GM06990 (cell line): Measurements from ENCODE around the gene CNDP2.

Source experiments
- DNase-seq: peaks from one replicate; pipeline ENCODE4 v3.0.0-alpha.2; 2011; ENCODE audit not compliant: insufficient read length; ENCODE audit errors: extremely low read depth
- H3K27me3 ChIP-seq: replicated peaks from 2 replicates; pipeline ENCODE4 v1.6.0; 2011; ENCODE audit warnings: low read length; ENCODE audit not compliant: control insufficient read depth, insufficient read depth
- H3K36me3 ChIP-seq: 2 replicates; pipeline ENCODE4 v1.5.1; 2011; ENCODE audit warnings: low read length; ENCODE audit not compliant: control insufficient read depth, insufficient read depth
- H3K4me3 ChIP-seq: replicated peaks from 2 replicates; pipeline ENCODE4 v1.5.1; 2011; ENCODE audit warnings: low read depth, mild to moderate bottlenecking, control low read depth, low read length
- TF ChIP-seq, protein P1 (sequence below): IDR thresholded peaks from 2 replicates; pipeline ENCODE4 v1.5.1; 2011; ENCODE audit warnings: low read length, control low read depth, mild to moderate bottlenecking, inconsistent platforms; ENCODE audit not compliant: insufficient read depth, poor library complexity, severe bottlenecking

Gene CNDP2

DNA sequence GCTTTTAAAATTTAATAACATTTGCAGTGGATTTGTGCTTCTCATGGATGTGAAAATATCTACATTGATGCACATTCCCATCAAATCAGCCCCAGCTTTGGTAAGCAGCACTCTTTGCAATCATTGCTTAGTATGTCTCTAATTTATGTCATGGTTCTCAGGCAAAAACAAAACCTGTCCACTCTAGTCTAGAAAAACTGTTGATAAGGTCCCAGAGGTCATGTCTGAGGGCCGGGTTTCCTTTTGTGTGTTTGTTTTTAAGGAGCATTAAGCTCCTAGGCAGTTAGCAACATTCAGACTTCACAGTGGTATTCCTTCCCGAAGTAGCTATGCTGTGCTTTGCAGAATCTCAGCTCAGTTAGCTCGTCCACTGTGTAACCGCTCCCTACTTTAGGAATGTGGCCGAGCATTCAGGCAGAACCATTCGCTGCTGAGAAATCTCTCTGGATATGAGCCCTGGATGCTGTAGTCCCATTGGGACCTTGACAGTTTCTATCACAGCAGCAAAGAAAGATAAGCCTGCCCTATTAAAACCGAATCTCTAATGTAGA is 43.1 kb upstream of the CNDP2 start:
- H3K27me3 ChIP-seq = no peaks in the 10 kb centered on the region; the same call in 1 of the 2 replicates
- TF ChIP-seq, protein P1, sequence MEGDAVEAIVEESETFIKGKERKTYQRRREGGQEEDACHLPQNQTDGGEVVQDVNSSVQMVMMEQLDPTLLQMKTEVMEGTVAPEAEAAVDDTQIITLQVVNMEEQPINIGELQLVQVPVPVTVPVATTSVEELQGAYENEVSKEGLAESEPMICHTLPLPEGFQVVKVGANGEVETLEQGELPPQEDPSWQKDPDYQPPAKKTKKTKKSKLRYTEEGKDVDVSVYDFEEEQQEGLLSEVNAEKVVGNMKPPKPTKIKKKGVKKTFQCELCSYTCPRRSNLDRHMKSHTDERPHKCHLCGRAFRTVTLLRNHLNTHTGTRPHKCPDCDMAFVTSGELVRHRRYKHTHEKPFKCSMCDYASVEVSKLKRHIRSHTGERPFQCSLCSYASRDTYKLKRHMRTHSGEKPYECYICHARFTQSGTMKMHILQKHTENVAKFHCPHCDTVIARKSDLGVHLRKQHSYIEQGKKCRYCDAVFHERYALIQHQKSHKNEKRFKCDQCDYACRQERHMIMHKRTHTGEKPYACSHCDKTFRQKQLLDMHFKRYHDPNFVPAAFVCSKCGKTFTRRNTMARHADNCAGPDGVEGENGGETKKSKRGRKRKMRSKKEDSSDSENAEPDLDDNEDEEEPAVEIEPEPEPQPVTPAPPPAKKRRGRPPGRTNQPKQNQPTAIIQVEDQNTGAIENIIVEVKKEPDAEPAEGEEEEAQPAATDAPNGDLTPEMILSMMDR = no peak
- no peaks in the 10 kb centered on the region for H3K36me3 ChIP-seq
- no peak for DNase-seq
- no peak overlapping the region for H3K4me3 ChIP-seq

DNA sequence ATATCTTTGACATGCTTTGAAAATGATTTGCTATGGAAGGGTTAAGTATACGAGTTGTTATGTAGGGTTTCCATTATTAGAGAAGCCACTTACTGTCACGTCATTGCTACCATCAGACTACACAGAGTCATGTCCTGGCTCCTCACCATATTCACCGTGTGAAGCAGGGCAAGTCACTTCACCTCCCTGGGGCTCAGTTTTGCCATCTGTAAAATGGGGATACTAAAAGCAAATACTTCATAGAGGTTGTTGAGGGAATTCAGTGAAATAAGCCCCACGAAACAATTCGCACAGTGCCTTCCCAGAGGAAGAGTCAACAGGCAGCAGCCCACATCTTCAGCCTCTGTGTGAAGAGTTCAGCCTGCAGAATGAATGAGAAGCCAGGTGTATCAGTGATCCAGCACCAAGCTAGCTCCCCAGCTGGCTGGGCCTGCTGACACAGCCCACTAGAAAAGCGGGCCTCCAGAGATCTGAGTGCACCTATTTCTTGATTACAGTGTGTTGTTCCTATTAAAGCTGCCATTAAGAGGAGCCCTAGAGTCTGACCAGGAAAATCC is 42.4 kb upstream of the CNDP2 start:
- no peak overlapping the region for H3K4me3 ChIP-seq
- TF ChIP-seq, protein P1 = no peak
- peaks cover 2% of the 10 kb centered on the region for H3K27me3 ChIP-seq

DNA sequence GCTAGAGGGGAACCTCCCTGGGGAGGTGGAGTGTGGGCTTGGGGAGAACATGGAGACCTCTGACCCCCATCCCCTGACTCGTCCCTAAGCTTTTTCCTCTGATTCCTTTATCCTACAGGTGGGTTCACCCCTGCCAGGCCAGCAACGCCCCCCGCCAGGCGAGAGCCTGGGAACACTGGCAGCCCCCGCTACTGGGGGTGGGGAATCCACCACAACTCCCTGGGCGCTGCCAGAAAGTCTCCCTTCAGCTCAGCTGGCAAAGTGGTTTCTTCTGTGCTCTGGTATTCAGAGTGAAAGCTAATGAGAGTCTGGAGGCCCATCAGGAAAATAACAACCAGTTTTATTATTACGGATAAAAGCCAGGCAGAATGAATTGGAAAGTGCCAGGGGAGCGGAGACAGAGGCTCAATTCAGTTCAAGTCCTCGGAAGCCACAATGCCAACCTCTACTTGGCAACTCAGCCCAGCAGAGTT is 41.8 kb upstream of the CNDP2 start:
- TF ChIP-seq, protein P1 = no peak
- Histone ChIP-seq H3K36me3 (no peaks in the 10 kb centered on the region), H3K4me3 (no peak overlapping the region), H3K27me3 (peaks cover 2% of the 10 kb centered on the region)
- no peak for DNase-seq

More for the DNA sequence above, 42.4 kb upstream of the CNDP2 start:
- DNase-seq = no peak
- H3K36me3 ChIP-seq = no peaks in the 10 kb centered on the region

DNA sequence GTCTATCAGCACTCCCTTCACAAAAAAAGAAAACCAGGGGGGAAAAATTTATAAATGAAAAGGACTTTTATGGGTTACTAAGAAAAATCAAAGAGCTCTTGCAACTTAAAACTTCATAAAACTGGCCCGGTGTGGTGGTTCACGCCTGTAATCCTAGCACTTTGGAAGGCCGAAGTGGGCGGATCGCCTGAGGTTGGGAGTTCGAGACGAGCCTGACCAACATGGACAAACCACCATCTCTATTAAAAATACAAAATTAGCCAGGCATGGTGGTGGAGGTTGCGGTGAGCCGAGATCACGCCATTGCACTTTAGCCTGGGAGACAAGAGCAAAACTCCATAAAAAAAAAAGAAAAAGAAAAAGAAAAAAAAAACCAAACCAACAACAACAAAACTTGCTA is 40.8 kb upstream of the CNDP2 start:
- Histone ChIP-seq H3K4me3 (no peak overlapping the region), H3K27me3 (peaks cover 2% of the 10 kb centered on the region), H3K36me3 (no peaks in the 10 kb centered on the region)
- TF ChIP-seq, protein P1 = no peak
- no peak for DNase-seq

DNA sequence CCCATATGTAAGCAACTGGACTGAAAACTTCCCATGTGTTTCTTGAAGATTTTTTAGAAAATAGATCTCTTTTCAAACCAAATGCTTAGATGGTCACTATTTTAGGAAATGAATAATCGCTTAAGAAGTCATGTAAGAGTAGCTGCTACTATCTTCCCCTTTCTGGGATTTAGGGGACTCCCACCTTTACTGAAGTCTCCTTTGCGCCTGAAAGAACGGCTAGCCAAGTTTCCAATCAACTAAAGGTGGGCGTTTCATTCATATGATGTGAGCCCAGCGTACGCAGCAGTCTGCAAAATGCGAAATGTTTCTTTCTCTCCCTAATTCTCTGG is 40.2 kb upstream of the CNDP2 start:
- TF ChIP-seq, protein P1 = no peak
- H3K4me3 ChIP-seq = no peak overlapping the region
- no peaks in the 10 kb centered on the region for H3K36me3 ChIP-seq
- no peak for DNase-seq
- H3K27me3 ChIP-seq = peaks cover 2% of the 10 kb centered on the region
